Measurements from ENCODE around the gene PCP2. TPM values are rescaled to one million over a fixed set of nuclear protein-coding genes. Genes with fewer than 3 reads are reported as not detected.

PCP2 gene
- total RNA-seq, 1 experiment from 2014 or later, result not detected

- DNase-seq (ENCODE audit: low read depth, low spot score) (no peak), ATAC-seq (no peak)
- in situ Hi-C loops (cut with HindIII; ENCODE audit: low pct_unique_long_range_greater_than_20kb, low sequenced_read_pairs) (no loop called here), intact Hi-C loops (cut with micrococcal nuclease; ENCODE audit: unreplicated experiment) (no loop called here)
- H3K4me3 ChIP-seq (ENCODE audit: low read depth in 2 of 2, low read length in 2 of 2), result no peak overlapping the region
- POLR2A ChIA-PET, result no interaction called here
- CTCF ChIA-PET, result no interaction called here
- no peaks in the 10 kb centered on the region for H3K36me3 ChIP-seq (ENCODE audit: control insufficient read depth, insufficient read depth, low read length)
- H3K9me3 ChIP-seq (ENCODE audit: control insufficient read depth, insufficient read depth, low read depth, low read length), result no peaks in the 10 kb centered on the region
- no peak overlapping the region for H3K27ac ChIP-seq (ENCODE audit: low read length)
- no peak for TF ChIP-seq REST (IDR thresholded peaks at IDR 0.05; ENCODE audit: insufficient read depth in 1 of 2, low read depth in 2 of 2, low read length in 1 of 2)
- no peak for TF ChIP-seq TCF7L2 (IDR thresholded peaks at IDR 0.05; ENCODE audit: low read depth, low read length)
- TF ChIP-seq POLR2AphosphoS5 (IDR thresholded peaks at IDR 0.05; ENCODE audit: low read depth, low read length), result no peak
- TF ChIP-seq, protein P1, sequence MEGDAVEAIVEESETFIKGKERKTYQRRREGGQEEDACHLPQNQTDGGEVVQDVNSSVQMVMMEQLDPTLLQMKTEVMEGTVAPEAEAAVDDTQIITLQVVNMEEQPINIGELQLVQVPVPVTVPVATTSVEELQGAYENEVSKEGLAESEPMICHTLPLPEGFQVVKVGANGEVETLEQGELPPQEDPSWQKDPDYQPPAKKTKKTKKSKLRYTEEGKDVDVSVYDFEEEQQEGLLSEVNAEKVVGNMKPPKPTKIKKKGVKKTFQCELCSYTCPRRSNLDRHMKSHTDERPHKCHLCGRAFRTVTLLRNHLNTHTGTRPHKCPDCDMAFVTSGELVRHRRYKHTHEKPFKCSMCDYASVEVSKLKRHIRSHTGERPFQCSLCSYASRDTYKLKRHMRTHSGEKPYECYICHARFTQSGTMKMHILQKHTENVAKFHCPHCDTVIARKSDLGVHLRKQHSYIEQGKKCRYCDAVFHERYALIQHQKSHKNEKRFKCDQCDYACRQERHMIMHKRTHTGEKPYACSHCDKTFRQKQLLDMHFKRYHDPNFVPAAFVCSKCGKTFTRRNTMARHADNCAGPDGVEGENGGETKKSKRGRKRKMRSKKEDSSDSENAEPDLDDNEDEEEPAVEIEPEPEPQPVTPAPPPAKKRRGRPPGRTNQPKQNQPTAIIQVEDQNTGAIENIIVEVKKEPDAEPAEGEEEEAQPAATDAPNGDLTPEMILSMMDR (IDR thresholded peaks at IDR 0.05), result no peak
- TF ChIP-seq SIN3A (IDR thresholded peaks at IDR 0.05; ENCODE audit: borderline replicate concordance, insufficient read depth, low read depth, low read length), result no peak
- H3K4me1 ChIP-seq (ENCODE audit: control insufficient read depth, insufficient read depth, low read length), result no peaks in the 10 kb centered on the region
- no peaks in the 10 kb centered on the region for H3K27me3 ChIP-seq (ENCODE audit: control insufficient read depth, insufficient read depth, low read length)
- no TSS peak for BruUV-seq (replicated peaks)
These were observed 29.6 kb downstream of the PCP2 start for GRCh38 chr19:7603919-7604318.

DNA sequence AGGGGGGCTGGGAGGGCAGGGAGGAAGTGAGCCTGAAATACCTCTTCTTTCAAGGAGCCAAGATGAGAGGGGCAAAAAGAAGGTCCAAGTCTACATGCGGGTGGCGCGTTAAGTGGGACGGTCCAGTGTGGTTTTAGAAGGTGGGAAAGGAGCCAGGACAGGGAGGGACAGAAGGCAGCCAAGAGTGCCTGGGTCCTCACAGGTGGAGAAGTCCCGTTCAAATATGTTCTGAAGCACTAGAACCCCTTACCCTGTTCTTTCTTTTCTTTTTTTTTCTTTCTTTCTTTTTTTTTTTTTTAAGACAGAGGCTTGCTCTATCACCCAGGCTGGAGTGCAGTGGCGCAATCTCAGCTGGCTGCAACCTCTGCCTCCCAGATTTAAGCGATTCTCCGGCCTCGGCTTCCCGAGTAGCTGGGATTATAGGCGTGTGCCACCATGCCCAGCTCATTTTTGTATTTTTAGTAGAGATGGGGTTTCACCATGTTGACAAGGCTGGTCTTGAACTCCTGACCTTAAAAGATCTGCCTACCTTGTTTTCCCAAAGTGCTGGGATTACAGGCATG is 30.5 kb downstream of the PCP2 start:
- H3K9me3 ChIP-seq (ENCODE audit: control insufficient read depth, insufficient read depth, low read depth, low read length), result no peaks in the 10 kb centered on the region
- no peak for TF ChIP-seq POLR2AphosphoS5 (IDR thresholded peaks at IDR 0.05; ENCODE audit: low read depth, low read length)
- TF ChIP-seq, protein P1 (IDR thresholded peaks at IDR 0.05), result no peak
- TF ChIP-seq TCF7L2 (IDR thresholded peaks at IDR 0.05; ENCODE audit: low read depth, low read length), result no peak
- TF ChIP-seq REST (IDR thresholded peaks at IDR 0.05; ENCODE audit: insufficient read depth in 1 of 2, low read depth in 2 of 2, low read length in 1 of 2), result no peak
- TF ChIP-seq SIN3A (IDR thresholded peaks at IDR 0.05; ENCODE audit: borderline replicate concordance, insufficient read depth, low read depth, low read length), result no peak
- no peak overlapping the region for H3K27ac ChIP-seq (ENCODE audit: low read length)
- intact Hi-C loops (cut with micrococcal nuclease; ENCODE audit: unreplicated experiment) (no loop called here), in situ Hi-C loops (cut with HindIII; ENCODE audit: low pct_unique_long_range_greater_than_20kb, low sequenced_read_pairs) (no loop called here)
- BruUV-seq (replicated peaks), result no TSS peak
- H3K36me3 ChIP-seq (ENCODE audit: control insufficient read depth, insufficient read depth, low read length), result no peaks in the 10 kb centered on the region
- H3K4me1 ChIP-seq (ENCODE audit: control insufficient read depth, insufficient read depth, low read length), result no peaks in the 10 kb centered on the region
- CTCF ChIA-PET, result no interaction called here
- POLR2A ChIA-PET, result interaction anchor here (0.6 kb wide), 1 partner anchor 22 kb away, joined by 4 read pairs; no protein-coding TSS in a partner anchor
- no peak for ATAC-seq
- H3K4me3 ChIP-seq (ENCODE audit: low read depth in 2 of 2, low read length in 2 of 2), result no peak overlapping the region
- H3K27me3 ChIP-seq (ENCODE audit: control insufficient read depth, insufficient read depth, low read length), result no peaks in the 10 kb centered on the region
- no peak for DNase-seq (ENCODE audit: low read depth, low spot score)
